ENCODE measurements around the gene LAMP1.

LAMP1 gene

GRCh38 chr13:113272031-113272430 lies 25.0 kb upstream of the LAMP1 start:
- ChIA-PET CTCF (no interaction called here), POLR2A (no interaction called here)
- no peak for TF ChIP-seq CTCF (IDR thresholded peaks at IDR 0.05; ENCODE audit: control extremely low read depth, extremely low read depth, low read depth, missing control alignments)
- DNase-seq (ENCODE audit: extremely low spot score) = no peak

- no peak for TF ChIP-seq CTCF (IDR thresholded peaks at IDR 0.05; ENCODE audit: control extremely low read depth, extremely low read depth, low read depth, missing control alignments)
- CTCF ChIA-PET = no interaction called here
- DNase-seq (ENCODE audit: extremely low spot score) = no peak
- POLR2A ChIA-PET = no interaction called here
Measured at GRCh38 chr13:113272701-113273181, 24.3 kb upstream of the LAMP1 start.

GRCh38 chr13:113273321-113273720 lies 23.7 kb upstream of the LAMP1 start:
- ChIA-PET CTCF (interaction anchor here (2.0 kb wide), 1 partner anchor 123 kb away, joined by 7 read pairs; no protein-coding TSS in a partner anchor), POLR2A (no interaction called here)
- no peak for TF ChIP-seq CTCF (IDR thresholded peaks at IDR 0.05; ENCODE audit: control extremely low read depth, extremely low read depth, low read depth, missing control alignments)
- DNase-seq (ENCODE audit: extremely low spot score) = no peak

- ChIA-PET CTCF (interaction anchor here (0.7 to 2.0 kb wide), 5 partner anchors 10 to 122 kb away, joined by 3 to 7 read pairs (median 4); no protein-coding TSS in a partner anchor), POLR2A (no interaction called here)
- TF ChIP-seq CTCF (IDR thresholded peaks at IDR 0.05; ENCODE audit: control extremely low read depth, extremely low read depth, low read depth, missing control alignments) = no peak
Measured at GRCh38 chr13:113273851-113274590, 23.0 kb upstream of the LAMP1 start.

GRCh38 chr13:113274721-113275120 lies 22.3 kb upstream of the LAMP1 start:
- POLR2A ChIA-PET = no interaction called here
- DNase-seq (ENCODE audit: extremely low spot score) = no peak
- CTCF ChIA-PET = interaction anchor here (0.7 to 2.0 kb wide), 5 partner anchors 9 to 122 kb away, joined by 3 to 7 read pairs (median 4); no protein-coding TSS in a partner anchor
- no peak for TF ChIP-seq CTCF (IDR thresholded peaks at IDR 0.05; ENCODE audit: control extremely low read depth, extremely low read depth, low read depth, missing control alignments)

More at GRCh38 chr13:113273851-113274590, 23.0 kb upstream of the LAMP1 start:
- no peak for DNase-seq (ENCODE audit: extremely low spot score)

- CTCF ChIA-PET = interaction anchor here (1.4 to 1.5 kb wide), 2 partner anchors 10 to 116 kb away, joined by 3 to 6 read pairs; no protein-coding TSS in a partner anchor
- no peak for DNase-seq (ENCODE audit: extremely low spot score)
- TF ChIP-seq CTCF (IDR thresholded peaks at IDR 0.05; ENCODE audit: control extremely low read depth, extremely low read depth, low read depth, missing control alignments) = peak; percentile 45
- POLR2A ChIA-PET = no interaction called here
Measured at GRCh38 chr13:113275387-113275786, 21.7 kb upstream of the LAMP1 start.

All from GM10248 (cell line).